NK-92 (cell line): ENCODE data around the gene APC2.
"Not testable (repeated sequence)": the region's sequence is repeated elsewhere in the genome, so short reads cannot be mapped to it uniquely, and the experiment has no call there.

Experiments used
- DNase-seq: peaks from one replicate; lab custom pipeline; 2025; ENCODE audit not compliant: unreplicated experiment; lab: John Stamatoyannopoulos, UW

Gene APC2

GRCh38 chr19:1494115-1494815 lies 44.3 kb downstream of the APC2 start:
- DNase-seq, result no peak

GRCh38 chr19:1495051-1495798 lies 45.3 kb downstream of the APC2 start:
- DNase-seq, result no peak

- DNase-seq, result no peak
Observed at GRCh38 chr19:1495799-1496713, 46.1 kb downstream of the APC2 start.

- no peak for DNase-seq
Observed at GRCh38 chr19:1496714-1497577, 47.0 kb downstream of the APC2 start.

- no peak for DNase-seq
Observed at GRCh38 chr19:1497578-1498235, 47.8 kb downstream of the APC2 start.

GRCh38 chr19:1499231-1499630 lies 49.3 kb downstream of the APC2 start:
- DNase-seq, result not testable (repeated sequence)

GRCh38 chr19:1501200-1501595 lies 51.3 kb downstream of the APC2 start:
- DNase-seq, result no peak

GRCh38 chr19:1502433-1503088 lies 52.6 kb downstream of the APC2 start:
- no peak for DNase-seq

GRCh38 chr19:1503089-1503924 lies 53.4 kb downstream of the APC2 start:
- no peak for DNase-seq

GRCh38 chr19:1503925-1504773 lies 54.2 kb downstream of the APC2 start:
- DNase-seq, result no peak

- no peak for DNase-seq
Observed at GRCh38 chr19:1505012-1505411, 55.1 kb downstream of the APC2 start.

- DNase-seq, result no peak
Observed at GRCh38 chr19:1505991-1506881, 56.3 kb downstream of the APC2 start.

GRCh38 chr19:1507192-1507660 lies 57.3 kb downstream of the APC2 start:
- no peak for DNase-seq

GRCh38 chr19:1507763-1508506 lies 58.0 kb downstream of the APC2 start:
- DNase-seq, result peak; percentile 44

- DNase-seq, result no peak
Observed at GRCh38 chr19:1508507-1508856, 58.6 kb downstream of the APC2 start.
